Kidney (tissue), 14 donors: ENCODE measurements around the gene USH1C. TPM values are rescaled to one million over a fixed set of nuclear protein-coding genes. Genes with fewer than 3 reads are reported as not detected.

Experiments
- DNase-seq, 5 donors: peaks; one replicate each; pipeline ENCODE4 v3.0.0-alpha.2; 2013 to 2020
- FAIRE-seq: peaks from 2 replicates; lab custom pipeline; 2012; peaks lifted over from hg19 to GRCh38; lab: Jason Lieb, UNC
- H3K27ac ChIP-seq, 2 donors: one replicate each; pipeline ENCODE4 v1.7.0; 2013; ENCODE audit warnings: low read depth in 2 of 2, low read length in 2 of 2, inconsistent platforms in 1 of 2
- H3K27me3 ChIP-seq: one replicate; pipeline ENCODE4 v1.7.1; 2013; ENCODE audit warnings: low read length, inconsistent platforms; ENCODE audit not compliant: control insufficient read depth, insufficient read depth
- H3K36me3 ChIP-seq, 3 donors: one replicate each; pipeline versions ENCODE4 v1.7.0 to v1.7.1; 2013; ENCODE audit warnings: low read length in 3 of 3, control low read depth in 1 of 3, inconsistent platforms in 1 of 3; ENCODE audit not compliant: insufficient read depth in 3 of 3, control insufficient read depth in 2 of 3
- H3K4me1 ChIP-seq, 3 donors: one replicate each; pipeline versions ENCODE4 v1.7.0 to v1.7.1; 2013; ENCODE audit warnings: low read length in 3 of 3, inconsistent platforms in 1 of 3, low read depth in 1 of 3; ENCODE audit not compliant: control insufficient read depth in 2 of 3, insufficient read depth in 2 of 3
- H3K4me3 ChIP-seq, 3 donors: one replicate each; pipeline versions ENCODE4 v1.7.0 to v1.8.1; 2013; ENCODE audit warnings: low read length in 3 of 3, control low read depth in 1 of 3, inconsistent platforms in 1 of 3
- H3K9ac ChIP-seq, 3 donors: one replicate each; pipeline versions ENCODE4 v1.7.0 to v1.7.1; 2013; ENCODE audit warnings: low read length in 3 of 3, control low read depth in 1 of 3, inconsistent platforms in 1 of 3
- H3K9me3 ChIP-seq, 3 donors: one replicate each; pipeline versions ENCODE4 v1.7.0 to v1.7.1; 2013; ENCODE audit warnings: low read length in 3 of 3, control low read depth in 1 of 3, inconsistent platforms in 1 of 3; ENCODE audit not compliant: control insufficient read depth in 2 of 3, insufficient read depth in 1 of 3
- intact Hi-C: fragments of 100-400 bp; cut with DNase I; formaldehyde crosslinking; loops from one replicate; pipeline ENCODE4 v1.11.1; 2022
- polyA plus RNA-seq: library from polyadenylated mRNA; stranded (reverse); fragments of 350-450 nt; fragmentation: Illumina TruSeq; extraction: RNeasy Lipid Tissue Mini Kit (QIAGEN cat#74804); gene quantifications from one replicate; pipeline ENCODE4 v1.2.3, GENCODE V29; 2014; ENCODE audit warnings: low read depth, low replicate concordance; ENCODE audit not compliant: insufficient read depth
- total RNA-seq: library from RNA; stranded (reverse); fragmentation: NEBNext Ultra II Directional; extraction: Animal tissue kit (Norgen Biotek cat#: 25700); gene quantifications from one replicate; pipeline ENCODE4 v1.2.1, GENCODE V29; 2021
- TF ChIP-seq, protein P1 (sequence below): IDR thresholded peaks from 3 replicates; pipeline ENCODE4 v1.5.1; 2012; ENCODE audit warnings: mild to moderate bottlenecking, moderate library complexity, borderline replicate concordance; ENCODE audit not compliant: insufficient read depth; ENCODE audit errors: extremely low read depth
- donor health status: control.
- donor health status: control.
- donor health status: control.
- donor health status: control.
- donor health status: control.
- donor health status: DM: yes; HTN: yes; CAD: no.
- donor health status: Normal renal cell carcinoma (clear cell type).

Gene USH1C
- total and polyA plus RNA-seq, 2 donors from 2014 or later, result 38.6 to 107 TPM

DNA sequence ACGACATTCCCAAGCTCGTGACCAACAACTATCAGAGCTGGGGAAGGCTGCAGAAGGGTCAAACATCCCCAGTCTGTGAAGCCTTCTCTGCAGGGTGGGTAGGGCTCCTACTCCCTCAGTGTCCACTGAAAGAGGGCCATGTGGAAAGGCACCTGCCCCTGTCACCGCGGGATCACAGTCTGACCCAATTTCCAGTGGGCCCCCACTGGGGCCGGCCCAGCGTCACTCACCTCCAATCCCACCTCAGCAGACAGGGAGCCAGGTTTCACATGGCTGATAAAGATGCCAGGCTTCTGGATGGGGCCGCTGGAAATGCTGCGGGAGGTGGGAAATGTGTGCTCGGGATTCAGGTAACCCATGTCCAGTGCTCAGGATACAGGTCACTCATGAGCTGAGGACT lies 20.0 kb downstream of the USH1C start:
- Histone ChIP-seq H3K9ac (no peak overlapping the region), H3K27me3 (no peaks in the 10 kb centered on the region), H3K9me3 (no peaks in the 10 kb centered on the region), H3K4me3 (no peak overlapping the region), H3K27ac (no peak overlapping the region), H3K4me1 (peaks cover 0 to 20% (median 6%) of the 10 kb centered on the region in 3 donors), H3K36me3 (peaks cover 0 to 24% (median 2%) of the 10 kb centered on the region in 3 donors)
- intact Hi-C loops, result no loop called here
- no peak for FAIRE-seq
- peak in 1 of 5 donors; percentile 46 for DNase-seq
- TF ChIP-seq, protein P1, sequence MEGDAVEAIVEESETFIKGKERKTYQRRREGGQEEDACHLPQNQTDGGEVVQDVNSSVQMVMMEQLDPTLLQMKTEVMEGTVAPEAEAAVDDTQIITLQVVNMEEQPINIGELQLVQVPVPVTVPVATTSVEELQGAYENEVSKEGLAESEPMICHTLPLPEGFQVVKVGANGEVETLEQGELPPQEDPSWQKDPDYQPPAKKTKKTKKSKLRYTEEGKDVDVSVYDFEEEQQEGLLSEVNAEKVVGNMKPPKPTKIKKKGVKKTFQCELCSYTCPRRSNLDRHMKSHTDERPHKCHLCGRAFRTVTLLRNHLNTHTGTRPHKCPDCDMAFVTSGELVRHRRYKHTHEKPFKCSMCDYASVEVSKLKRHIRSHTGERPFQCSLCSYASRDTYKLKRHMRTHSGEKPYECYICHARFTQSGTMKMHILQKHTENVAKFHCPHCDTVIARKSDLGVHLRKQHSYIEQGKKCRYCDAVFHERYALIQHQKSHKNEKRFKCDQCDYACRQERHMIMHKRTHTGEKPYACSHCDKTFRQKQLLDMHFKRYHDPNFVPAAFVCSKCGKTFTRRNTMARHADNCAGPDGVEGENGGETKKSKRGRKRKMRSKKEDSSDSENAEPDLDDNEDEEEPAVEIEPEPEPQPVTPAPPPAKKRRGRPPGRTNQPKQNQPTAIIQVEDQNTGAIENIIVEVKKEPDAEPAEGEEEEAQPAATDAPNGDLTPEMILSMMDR, result no peak

DNA sequence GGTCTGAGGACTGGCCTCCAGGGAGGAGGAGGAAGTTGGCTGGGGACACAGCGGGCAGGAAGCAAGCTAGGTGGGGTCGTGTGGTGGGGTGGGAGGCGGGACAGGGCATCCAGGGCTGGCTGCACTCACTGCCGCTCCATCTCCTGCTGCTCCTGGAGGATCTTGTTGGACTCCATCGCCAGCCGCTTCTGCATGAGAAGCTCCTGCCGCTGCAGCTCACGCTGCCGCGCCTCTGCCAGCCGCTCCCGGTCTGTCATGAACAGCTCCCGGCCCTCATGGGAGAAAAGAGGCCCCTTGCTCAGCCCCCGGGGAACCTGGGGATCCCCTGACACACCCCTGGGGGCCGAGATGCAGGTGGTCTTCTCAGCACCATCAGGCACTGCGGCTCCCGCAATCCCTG lies 21.6 kb downstream of the USH1C start:
- TF ChIP-seq, protein P1, result no peak
- no peak for FAIRE-seq
- Histone ChIP-seq H3K27ac (no peak overlapping the region), H3K4me1 (peaks cover 0 to 15% (median 8%) of the 10 kb centered on the region in 3 donors), H3K9me3 (no peaks in the 10 kb centered on the region), H3K9ac (no peak overlapping the region), H3K27me3 (no peaks in the 10 kb centered on the region), H3K36me3 (peaks cover 0 to 27% (median 2%) of the 10 kb centered on the region in 3 donors), H3K4me3 (no peak overlapping the region)
- DNase-seq, result peak in 1 of 5 donors; percentile 66
- intact Hi-C loops, result no loop called here

GRCh38 chr11:17521106-17521900 lies 22.9 kb downstream of the USH1C start:
- no peak overlapping the region for H3K9ac ChIP-seq

More at GRCh38 chr11:17521106-17521900, 22.9 kb downstream of the USH1C start:
- Histone ChIP-seq H3K27ac (no peak overlapping the region), H3K27me3 (no peaks in the 10 kb centered on the region), H3K36me3 (peaks cover 0 to 27% (median 2%) of the 10 kb centered on the region in 3 donors), H3K9me3 (no peaks in the 10 kb centered on the region), H3K4me1 (peaks cover 0 to 9% (median 5%) of the 10 kb centered on the region in 3 donors), H3K4me3 (no peak overlapping the region)
- DNase-seq, result peak in 1 of 5 donors; percentile 57
- TF ChIP-seq, protein P1, result no peak
- FAIRE-seq, result no peak
- intact Hi-C loops, result no loop called here
